ENCODE results near the gene ATRIP.

The ATRIP gene

GRCh38 chr3:48416546-48416945 is 30.0 kb upstream of the ATRIP start:
- Histone ChIP-seq H3K4me1 (ENCODE audit: control insufficient read depth in 5 of 5, insufficient read depth in 5 of 5, low read length in 5 of 5) (peaks cover 0 to 10% (median 3%) of the 10 kb centered on the region in 5 donors), H3K4me3 (ENCODE audit: low read depth in 1 of 5, low read length in 5 of 5) (no peak overlapping the region), H3K27me3 (ENCODE audit: control insufficient read depth in 5 of 5, insufficient read depth in 4 of 5, low read length in 5 of 5) (no peaks in the 10 kb centered on the region), H3K9ac (ENCODE audit: low read length in 5 of 5) (no peak overlapping the region), H3K27ac (ENCODE audit: low read depth, low read length) (no peak overlapping the region), H3K36me3 (ENCODE audit: control insufficient read depth in 5 of 5, insufficient read depth in 5 of 5, low read length in 5 of 5) (peaks cover 0 to 86% (median 75%) of the 10 kb centered on the region in 5 donors), H3K9me3 (ENCODE audit: control insufficient read depth in 5 of 5, low read length in 5 of 5) (no peaks in the 10 kb centered on the region)

GRCh38 chr3:48417529-48418108 is 28.9 kb upstream of the ATRIP start:
- no peak overlapping the region for H3K27ac ChIP-seq (ENCODE audit: low read depth, low read length)
- no peak overlapping the region for H3K4me3 ChIP-seq (ENCODE audit: low read depth in 1 of 5, low read length in 5 of 5)
- peaks cover 0 to 76% (median 65%) of the 10 kb centered on the region in 5 donors for H3K36me3 ChIP-seq (ENCODE audit: control insufficient read depth in 5 of 5, insufficient read depth in 5 of 5, low read length in 5 of 5)
- H3K9ac ChIP-seq (ENCODE audit: low read length in 5 of 5), result no peak overlapping the region
- no peaks in the 10 kb centered on the region for H3K9me3 ChIP-seq (ENCODE audit: control insufficient read depth in 5 of 5, low read length in 5 of 5)
- peaks cover 0 to 10% (median 3%) of the 10 kb centered on the region in 5 donors for H3K4me1 ChIP-seq (ENCODE audit: control insufficient read depth in 5 of 5, insufficient read depth in 5 of 5, low read length in 5 of 5)
- H3K27me3 ChIP-seq (ENCODE audit: control insufficient read depth in 5 of 5, insufficient read depth in 4 of 5, low read length in 5 of 5), result no peaks in the 10 kb centered on the region

- Histone ChIP-seq H3K9ac (ENCODE audit: low read length in 5 of 5) (no peak overlapping the region), H3K4me3 (ENCODE audit: low read depth in 1 of 5, low read length in 5 of 5) (no peak overlapping the region), H3K27me3 (ENCODE audit: control insufficient read depth in 5 of 5, insufficient read depth in 4 of 5, low read length in 5 of 5) (no peaks in the 10 kb centered on the region), H3K36me3 (ENCODE audit: control insufficient read depth in 5 of 5, insufficient read depth in 5 of 5, low read length in 5 of 5) (peaks cover 0 to 70% (median 60%) of the 10 kb centered on the region in 5 donors), H3K9me3 (ENCODE audit: control insufficient read depth in 5 of 5, low read length in 5 of 5) (no peaks in the 10 kb centered on the region), H3K4me1 (ENCODE audit: control insufficient read depth in 5 of 5, insufficient read depth in 5 of 5, low read length in 5 of 5) (peaks cover 0 to 15% (median 6%) of the 10 kb centered on the region in 5 donors), H3K27ac (ENCODE audit: low read depth, low read length) (no peak overlapping the region)
Observed at GRCh38 chr3:48418140-48418539, 28.4 kb upstream of the ATRIP start.

- Histone ChIP-seq H3K36me3 (ENCODE audit: control insufficient read depth in 5 of 5, insufficient read depth in 5 of 5, low read length in 5 of 5) (peaks cover 0 to 65% (median 59%) of the 10 kb centered on the region in 5 donors), H3K27ac (ENCODE audit: low read depth, low read length) (no peak overlapping the region), H3K27me3 (ENCODE audit: control insufficient read depth in 5 of 5, insufficient read depth in 4 of 5, low read length in 5 of 5) (no peaks in the 10 kb centered on the region), H3K4me3 (ENCODE audit: low read depth in 1 of 5, low read length in 5 of 5) (no peak overlapping the region), H3K9ac (ENCODE audit: low read length in 5 of 5) (no peak overlapping the region), H3K4me1 (ENCODE audit: control insufficient read depth in 5 of 5, insufficient read depth in 5 of 5, low read length in 5 of 5) (peaks cover 0 to 20% (median 12%) of the 10 kb centered on the region in 5 donors), H3K9me3 (ENCODE audit: control insufficient read depth in 5 of 5, low read length in 5 of 5) (no peaks in the 10 kb centered on the region)
Observed at GRCh38 chr3:48418651-48419050, 27.9 kb upstream of the ATRIP start.

- Histone ChIP-seq H3K9me3 (ENCODE audit: control insufficient read depth in 5 of 5, low read length in 5 of 5) (no peaks in the 10 kb centered on the region), H3K27me3 (ENCODE audit: control insufficient read depth in 5 of 5, insufficient read depth in 4 of 5, low read length in 5 of 5) (no peaks in the 10 kb centered on the region), H3K4me1 (ENCODE audit: control insufficient read depth in 5 of 5, insufficient read depth in 5 of 5, low read length in 5 of 5) (peaks cover 0 to 25% (median 13%) of the 10 kb centered on the region in 5 donors), H3K4me3 (ENCODE audit: low read depth in 1 of 5, low read length in 5 of 5) (no peak overlapping the region), H3K9ac (ENCODE audit: low read length in 5 of 5) (no peak overlapping the region), H3K36me3 (ENCODE audit: control insufficient read depth in 5 of 5, insufficient read depth in 5 of 5, low read length in 5 of 5) (peaks cover 0 to 65% (median 54%) of the 10 kb centered on the region in 5 donors), H3K27ac (ENCODE audit: low read depth, low read length) (no peak overlapping the region)
Observed at GRCh38 chr3:48419149-48419548, 27.4 kb upstream of the ATRIP start.

- Histone ChIP-seq H3K9me3 (ENCODE audit: control insufficient read depth in 5 of 5, low read length in 5 of 5) (no peaks in the 10 kb centered on the region), H3K4me3 (ENCODE audit: low read depth in 1 of 5, low read length in 5 of 5) (no peak overlapping the region), H3K36me3 (ENCODE audit: control insufficient read depth in 5 of 5, insufficient read depth in 5 of 5, low read length in 5 of 5) (peaks cover 0 to 62% (median 50%) of the 10 kb centered on the region in 5 donors), H3K9ac (ENCODE audit: low read length in 5 of 5) (no peak overlapping the region), H3K27ac (ENCODE audit: low read depth, low read length) (no peak overlapping the region), H3K4me1 (ENCODE audit: control insufficient read depth in 5 of 5, insufficient read depth in 5 of 5, low read length in 5 of 5) (peaks cover 0 to 28% (median 13%) of the 10 kb centered on the region in 5 donors), H3K27me3 (ENCODE audit: control insufficient read depth in 5 of 5, insufficient read depth in 4 of 5, low read length in 5 of 5) (no peaks in the 10 kb centered on the region)
Observed at GRCh38 chr3:48419597-48419996, 26.9 kb upstream of the ATRIP start.

GRCh38 chr3:48420561-48420960 is 26.0 kb upstream of the ATRIP start:
- Histone ChIP-seq H3K27ac (ENCODE audit: low read depth, low read length) (no peak overlapping the region), H3K4me3 (ENCODE audit: low read depth in 1 of 5, low read length in 5 of 5) (no peak overlapping the region), H3K4me1 (ENCODE audit: control insufficient read depth in 5 of 5, insufficient read depth in 5 of 5, low read length in 5 of 5) (peaks cover 0 to 37% (median 22%) of the 10 kb centered on the region in 5 donors), H3K27me3 (ENCODE audit: control insufficient read depth in 5 of 5, insufficient read depth in 4 of 5, low read length in 5 of 5) (no peaks in the 10 kb centered on the region), H3K36me3 (ENCODE audit: control insufficient read depth in 5 of 5, insufficient read depth in 5 of 5, low read length in 5 of 5) (peaks cover 0 to 52% (median 40%) of the 10 kb centered on the region in 5 donors), H3K9ac (ENCODE audit: low read length in 5 of 5) (no peak overlapping the region), H3K9me3 (ENCODE audit: control insufficient read depth in 5 of 5, low read length in 5 of 5) (no peaks in the 10 kb centered on the region)

GRCh38 chr3:48422272-48422671 is 24.3 kb upstream of the ATRIP start:
- peaks cover 0 to 37% (median 29%) of the 10 kb centered on the region in 5 donors for H3K36me3 ChIP-seq (ENCODE audit: control insufficient read depth in 5 of 5, insufficient read depth in 5 of 5, low read length in 5 of 5)

GRCh38 chr3:48422681-48423080 is 23.9 kb upstream of the ATRIP start:
- Histone ChIP-seq H3K4me1 (ENCODE audit: control insufficient read depth in 5 of 5, insufficient read depth in 5 of 5, low read length in 5 of 5) (peaks cover 7 to 58% (median 43%) of the 10 kb centered on the region in 5 donors), H3K36me3 (ENCODE audit: control insufficient read depth in 5 of 5, insufficient read depth in 5 of 5, low read length in 5 of 5) (peaks cover 0 to 33% (median 24%) of the 10 kb centered on the region in 5 donors)

More at GRCh38 chr3:48422272-48422671, 24.3 kb upstream of the ATRIP start:
- Histone ChIP-seq H3K27me3 (ENCODE audit: control insufficient read depth in 5 of 5, insufficient read depth in 4 of 5, low read length in 5 of 5) (no peaks in the 10 kb centered on the region), H3K9me3 (ENCODE audit: control insufficient read depth in 5 of 5, low read length in 5 of 5) (no peaks in the 10 kb centered on the region), H3K27ac (ENCODE audit: low read depth, low read length) (no peak overlapping the region), H3K9ac (ENCODE audit: low read length in 5 of 5) (no peak overlapping the region), H3K4me3 (ENCODE audit: low read depth in 1 of 5, low read length in 5 of 5) (no peak overlapping the region), H3K4me1 (ENCODE audit: control insufficient read depth in 5 of 5, insufficient read depth in 5 of 5, low read length in 5 of 5) (peaks cover 6 to 54% (median 39%) of the 10 kb centered on the region in 5 donors)

GRCh38 chr3:48423241-48423882 is 23.2 kb upstream of the ATRIP start:
- Histone ChIP-seq H3K27me3 (ENCODE audit: control insufficient read depth in 5 of 5, insufficient read depth in 4 of 5, low read length in 5 of 5) (no peaks in the 10 kb centered on the region), H3K4me1 (ENCODE audit: control insufficient read depth in 5 of 5, insufficient read depth in 5 of 5, low read length in 5 of 5) (peaks cover 7 to 65% (median 50%) of the 10 kb centered on the region in 5 donors), H3K9me3 (ENCODE audit: control insufficient read depth in 5 of 5, low read length in 5 of 5) (no peaks in the 10 kb centered on the region), H3K27ac (ENCODE audit: low read depth, low read length) (no peak overlapping the region), H3K9ac (ENCODE audit: low read length in 5 of 5) (no peak overlapping the region), H3K36me3 (ENCODE audit: control insufficient read depth in 5 of 5, insufficient read depth in 5 of 5, low read length in 5 of 5) (peaks cover 0 to 26% (median 18%) of the 10 kb centered on the region in 5 donors), H3K4me3 (ENCODE audit: low read depth in 1 of 5, low read length in 5 of 5) (no peak overlapping the region)

More at GRCh38 chr3:48422681-48423080, 23.9 kb upstream of the ATRIP start:
- Histone ChIP-seq H3K9ac (ENCODE audit: low read length in 5 of 5) (no peak overlapping the region), H3K4me3 (ENCODE audit: low read depth in 1 of 5, low read length in 5 of 5) (no peak overlapping the region), H3K9me3 (ENCODE audit: control insufficient read depth in 5 of 5, low read length in 5 of 5) (no peaks in the 10 kb centered on the region), H3K27me3 (ENCODE audit: control insufficient read depth in 5 of 5, insufficient read depth in 4 of 5, low read length in 5 of 5) (no peaks in the 10 kb centered on the region), H3K27ac (ENCODE audit: low read depth, low read length) (no peak overlapping the region)

All from subcutaneous abdominal adipose tissue (tissue), 5 donors.